Esophagus squamous epithelium (tissue), 5 donors: ENCODE measurements around the gene STK11. TPM values are rescaled to one million over a fixed set of nuclear protein-coding genes. Genes with fewer than 3 reads are reported as not detected.

Source experiments
- DNase-seq: peaks from one replicate; lab custom pipeline; 2025; lab: John Stamatoyannopoulos, UW
- H3K27ac ChIP-seq, 4 donors: fragments of 200-600 bp; sonication (generic); one replicate each; pipeline ENCODE4 v1.5.1; 2016 to 2019; ENCODE audit warnings: mild to moderate bottlenecking in 1 of 4
- H3K27me3 ChIP-seq, 4 donors: fragments of 200-600 bp; sonication (generic); 1 replicate in 3 of 4; 2 replicates in 1 of 4; pipeline versions ENCODE4 v1.5.1 to v1.6.0; 2017 to 2021; ENCODE audit warnings: antibody characterized with exemption in 1 of 4
- H3K36me3 ChIP-seq, 3 donors: fragments of 200-600 bp; sonication (generic); one replicate each; pipeline ENCODE4 v1.5.1; 2016 to 2019
- H3K4me1 ChIP-seq, 3 donors: fragments of 200-600 bp; sonication (generic); one replicate each; pipeline ENCODE4 v1.5.1; 2017 to 2019
- H3K4me3 ChIP-seq, 4 donors: fragments of 200-600 bp; sonication (generic); 1 replicate in 3 of 4; 2 replicates in 1 of 4; pipeline ENCODE4 v1.5.1; 2016 to 2019; ENCODE audit warnings: mild to moderate bottlenecking in 2 of 4, moderate library complexity in 1 of 4
- H3K9me3 ChIP-seq, 3 donors: fragments of 200-600 bp; sonication (generic); one replicate each; pipeline ENCODE4 v1.5.1; 2016 to 2019
- POLR2A ChIP-seq, 4 donors: fragments of 450-650 bp; IDR thresholded peaks; one replicate each; pipeline ENCODE4 v1.6.1; 2017; ENCODE audit warnings: antibody characterized with exemption in 4 of 4, mild to moderate bottlenecking in 4 of 4, moderate library complexity in 3 of 4
- WGBS, 2 donors: methylation state at CpG; one replicate each; pipeline ENCODE4 v1.1.5; 2018; 5-methylcytosine and 5-hydroxymethylcytosine counted together
- intact Hi-C: fragments of 100-400 bp; cut with DNase I; formaldehyde crosslinking; loops from one replicate; pipeline ENCODE4 v1.15.0; 2022
- total RNA-seq, 4 donors: library from RNA; depleted of rRNA; stranded (reverse); fragments of >200 nt; gene quantifications; one replicate each; pipeline ENCODE4 v1.1.0, GENCODE V29; 2016
- TF ChIP-seq, protein P1 (sequence below), 6 experiments: fragments of 450-650 bp in 4 of 6; fragments of 200-600 bp in 2 of 6; sonication (generic) in 2 of 6; IDR thresholded peaks; one replicate each; pipeline ENCODE4 v1.5.1; 2016 to 2019; ENCODE audit warnings: antibody characterized with exemption in 6 of 6, mild to moderate bottlenecking in 4 of 6, moderate library complexity in 4 of 6
- donor health status: DM: yes; HTN: yes; CAD: no.

Gene STK11
- total RNA-seq, 4 donors from 2014 or later, result 59.3 to 68.5 (median 61.6) TPM

DNA sequence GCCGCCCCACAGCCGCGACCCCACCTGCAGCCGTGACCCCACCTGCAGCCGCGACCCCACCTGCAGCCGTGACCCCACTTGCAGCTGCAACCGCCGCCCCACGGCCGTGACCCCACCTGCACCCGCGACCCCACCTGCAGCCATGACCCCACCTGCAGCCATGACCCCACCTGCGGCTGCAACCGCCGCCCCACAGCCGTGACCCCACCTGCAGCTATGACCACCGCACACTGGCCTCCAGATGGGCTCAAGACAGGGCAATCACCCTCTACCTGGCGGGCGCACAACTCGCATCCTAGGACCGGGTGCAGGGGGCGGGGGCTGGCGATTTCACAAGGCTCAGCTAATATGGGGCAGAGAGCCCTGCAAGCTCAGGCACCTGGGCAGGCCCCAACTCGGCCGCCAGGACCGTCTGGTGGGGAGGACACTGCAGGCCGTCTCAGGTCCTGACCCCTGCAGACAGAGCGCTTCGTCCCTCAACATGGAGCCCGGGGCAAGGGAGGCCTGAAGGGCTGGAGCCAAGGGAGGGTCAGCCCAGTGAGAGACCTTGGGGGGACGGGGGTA, 46.6 kb upstream of the STK11 start:
- no peak overlapping the region for H3K4me3 ChIP-seq
- peaks cover 30 to 72% (median 36%) of the 10 kb centered on the region in 3 donors for H3K4me1 ChIP-seq
- intact Hi-C loops, result no loop called here
- TF ChIP-seq POLR2A (IDR thresholded peaks at IDR 0.05), result no peak
- TF ChIP-seq, protein P1, sequence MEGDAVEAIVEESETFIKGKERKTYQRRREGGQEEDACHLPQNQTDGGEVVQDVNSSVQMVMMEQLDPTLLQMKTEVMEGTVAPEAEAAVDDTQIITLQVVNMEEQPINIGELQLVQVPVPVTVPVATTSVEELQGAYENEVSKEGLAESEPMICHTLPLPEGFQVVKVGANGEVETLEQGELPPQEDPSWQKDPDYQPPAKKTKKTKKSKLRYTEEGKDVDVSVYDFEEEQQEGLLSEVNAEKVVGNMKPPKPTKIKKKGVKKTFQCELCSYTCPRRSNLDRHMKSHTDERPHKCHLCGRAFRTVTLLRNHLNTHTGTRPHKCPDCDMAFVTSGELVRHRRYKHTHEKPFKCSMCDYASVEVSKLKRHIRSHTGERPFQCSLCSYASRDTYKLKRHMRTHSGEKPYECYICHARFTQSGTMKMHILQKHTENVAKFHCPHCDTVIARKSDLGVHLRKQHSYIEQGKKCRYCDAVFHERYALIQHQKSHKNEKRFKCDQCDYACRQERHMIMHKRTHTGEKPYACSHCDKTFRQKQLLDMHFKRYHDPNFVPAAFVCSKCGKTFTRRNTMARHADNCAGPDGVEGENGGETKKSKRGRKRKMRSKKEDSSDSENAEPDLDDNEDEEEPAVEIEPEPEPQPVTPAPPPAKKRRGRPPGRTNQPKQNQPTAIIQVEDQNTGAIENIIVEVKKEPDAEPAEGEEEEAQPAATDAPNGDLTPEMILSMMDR (IDR thresholded peaks at IDR 0.05), result no peak
- DNase-seq, result no peak
- H3K27me3 ChIP-seq, result no peaks in the 10 kb centered on the region
- no peak overlapping the region for H3K27ac ChIP-seq
- WGBS, 2 donors, result 63 to 94% methylated on average over 6 to 7 of the region's 32 CpGs
- H3K9me3 ChIP-seq, result no peaks in the 10 kb centered on the region
- peaks cover 0 to 49% (median 3%) of the 10 kb centered on the region in 3 donors for H3K36me3 ChIP-seq

DNA sequence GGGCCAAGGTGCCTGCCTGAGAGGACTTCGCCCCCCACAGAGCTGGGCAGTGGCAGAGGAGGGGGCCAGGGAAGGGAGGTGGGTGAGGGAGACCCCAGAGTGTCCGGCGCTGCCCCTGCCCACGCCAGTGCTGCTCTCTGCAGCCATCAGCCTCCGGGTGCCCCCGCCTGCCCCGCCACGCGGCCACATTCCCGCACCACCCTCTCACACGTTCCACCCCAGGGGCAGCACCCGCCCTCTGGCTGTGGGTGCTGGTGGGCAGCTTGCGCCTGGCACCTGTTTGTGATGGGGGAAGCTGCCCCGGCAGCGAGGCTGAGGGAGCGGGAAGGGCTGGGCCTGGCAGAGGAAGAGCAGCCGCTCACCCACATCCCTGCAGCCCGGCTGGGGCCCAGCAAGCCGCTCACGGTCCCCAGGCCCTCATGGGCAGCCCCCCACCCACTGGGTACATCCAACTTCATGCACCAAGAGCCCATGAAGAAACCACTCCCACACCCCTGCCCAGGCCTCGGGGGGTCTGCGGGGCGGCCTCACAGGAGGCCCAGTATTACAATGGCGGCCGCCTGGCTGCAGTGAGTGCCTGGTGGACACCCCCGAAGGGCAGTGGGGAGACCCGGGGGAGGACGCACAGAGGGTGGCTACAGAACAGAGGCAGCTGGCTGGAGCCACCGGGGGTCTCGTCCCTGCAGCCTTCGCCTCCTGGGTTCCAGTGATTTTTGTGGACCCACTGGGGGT, 45.5 kb upstream of the STK11 start:
- H3K4me3 ChIP-seq, result no peak overlapping the region
- H3K9me3 ChIP-seq, result no peaks in the 10 kb centered on the region
- H3K27me3 ChIP-seq, result no peaks in the 10 kb centered on the region
- TF ChIP-seq, protein P1 (IDR thresholded peaks at IDR 0.05), result no peak
- no peak for TF ChIP-seq POLR2A (IDR thresholded peaks at IDR 0.05)
- 84% methylated on average over 5 of the region's 31 CpGs for WGBS, 2 donors
- intact Hi-C loops, result loop anchor here (10.0 kb wide), 1 partner anchor 45 kb away; no protein-coding TSS in a partner anchor
- peaks cover 0 to 45% (median 0%) of the 10 kb centered on the region in 3 donors for H3K36me3 ChIP-seq
- peaks cover 21 to 66% (median 28%) of the 10 kb centered on the region in 3 donors for H3K4me1 ChIP-seq
- peak overlapping the region in 1 of 4 donors; percentile 5 for H3K27ac ChIP-seq
- DNase-seq, result no peak

DNA sequence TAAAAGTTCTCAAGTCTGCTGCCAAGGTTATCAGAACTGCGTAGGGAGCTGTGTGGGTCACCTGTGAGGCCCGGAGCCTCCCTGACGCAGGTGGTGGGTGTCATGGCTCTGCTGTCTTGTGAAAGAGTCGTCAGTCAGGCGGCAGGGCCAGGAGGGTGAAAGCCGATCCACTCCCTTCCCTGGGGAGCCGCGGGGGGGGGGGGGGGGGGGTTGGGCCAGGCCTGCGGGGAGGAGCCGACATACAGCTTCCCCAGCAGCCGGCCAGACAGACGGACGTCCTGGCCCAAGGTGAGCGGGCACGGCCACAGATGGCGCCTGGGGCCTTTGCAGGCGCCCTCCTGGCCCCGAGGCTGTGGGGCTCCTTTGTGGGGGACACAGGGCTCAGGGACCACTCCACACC, 43.9 kb upstream of the STK11 start:
- no peak for DNase-seq
- peaks cover 16 to 63% (median 17%) of the 10 kb centered on the region in 3 donors for H3K4me1 ChIP-seq
- intact Hi-C loops, result loop anchor here (10.0 kb wide), 1 partner anchor 47 kb away; no protein-coding TSS in a partner anchor
- no peaks in the 10 kb centered on the region for H3K9me3 ChIP-seq
- H3K36me3 ChIP-seq, result peaks cover 0 to 52% (median 0%) of the 10 kb centered on the region in 3 donors
- no peaks in the 10 kb centered on the region for H3K27me3 ChIP-seq
- peak overlapping the region; percentile 73 to 80 (median 79) for H3K27ac ChIP-seq
- 24 to 44% methylated on average over 4 to 5 of the region's 18 CpGs for WGBS, 2 donors
- TF ChIP-seq, protein P1 (IDR thresholded peaks at IDR 0.05), result no peak
- no peak for TF ChIP-seq POLR2A (IDR thresholded peaks at IDR 0.05)
- no peak overlapping the region for H3K4me3 ChIP-seq

DNA sequence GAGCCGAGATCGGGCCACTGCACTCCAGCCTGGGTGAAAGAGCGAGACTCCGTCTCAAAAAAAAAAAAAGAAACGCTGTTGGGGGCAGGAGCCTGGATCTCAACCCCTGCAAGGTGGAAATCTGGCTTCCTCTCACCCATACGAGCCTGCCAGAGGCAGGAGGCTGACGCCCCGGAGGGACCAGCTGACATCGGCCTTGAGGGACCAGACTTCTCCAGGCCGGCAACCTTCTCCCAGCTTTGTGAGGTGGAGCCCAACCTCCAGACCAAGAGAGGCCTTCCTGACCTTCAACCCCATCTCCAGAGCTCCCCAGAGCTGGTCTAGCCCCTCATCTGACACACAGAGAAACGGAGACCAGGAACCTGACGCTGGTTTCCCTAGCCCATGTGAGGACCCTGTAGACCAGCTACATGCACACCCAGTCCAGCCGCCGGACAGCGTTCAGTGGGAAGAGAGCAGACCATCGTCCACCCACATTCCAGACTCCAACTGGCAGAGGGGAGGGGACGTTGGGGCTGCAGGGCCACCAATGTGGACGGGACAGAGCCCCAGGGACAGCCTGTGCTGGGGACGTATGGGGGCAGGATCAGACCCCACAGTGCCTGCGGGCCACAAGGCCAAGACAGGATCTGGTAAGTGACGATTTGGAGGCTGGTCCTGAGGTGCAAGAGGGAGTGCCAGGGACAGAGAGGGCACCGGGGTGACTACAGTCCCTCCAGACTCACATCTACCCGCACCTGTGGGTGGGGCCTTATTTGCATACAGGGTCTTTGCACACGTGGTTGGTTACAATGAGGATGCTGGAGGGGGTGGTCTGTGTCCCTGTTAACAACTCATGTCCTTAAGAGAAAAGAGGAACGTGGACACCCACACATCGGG, 42.9 kb upstream of the STK11 start:
- H3K4me3 ChIP-seq, result no peak overlapping the region
- peaks cover 21 to 64% (median 26%) of the 10 kb centered on the region in 3 donors for H3K4me1 ChIP-seq
- H3K27ac ChIP-seq, result peak overlapping the region in 1 of 4 donors; percentile 25
- 70 to 75% methylated on average over 11 to 19 of the region's 26 CpGs for WGBS, 2 donors
- DNase-seq, result no peak
- TF ChIP-seq, protein P1 (IDR thresholded peaks at IDR 0.05), result no peak
- TF ChIP-seq POLR2A (IDR thresholded peaks at IDR 0.05), result no peak
- H3K9me3 ChIP-seq, result no peaks in the 10 kb centered on the region
- peaks cover 0 to 52% (median 0%) of the 10 kb centered on the region in 3 donors for H3K36me3 ChIP-seq
- intact Hi-C loops, result loop anchor here (10.0 kb wide), 1 partner anchor 48 kb away; no protein-coding TSS in a partner anchor
- no peaks in the 10 kb centered on the region for H3K27me3 ChIP-seq
